ENCODE measurements around the gene ELFN1.

ELFN1 gene

DNA sequence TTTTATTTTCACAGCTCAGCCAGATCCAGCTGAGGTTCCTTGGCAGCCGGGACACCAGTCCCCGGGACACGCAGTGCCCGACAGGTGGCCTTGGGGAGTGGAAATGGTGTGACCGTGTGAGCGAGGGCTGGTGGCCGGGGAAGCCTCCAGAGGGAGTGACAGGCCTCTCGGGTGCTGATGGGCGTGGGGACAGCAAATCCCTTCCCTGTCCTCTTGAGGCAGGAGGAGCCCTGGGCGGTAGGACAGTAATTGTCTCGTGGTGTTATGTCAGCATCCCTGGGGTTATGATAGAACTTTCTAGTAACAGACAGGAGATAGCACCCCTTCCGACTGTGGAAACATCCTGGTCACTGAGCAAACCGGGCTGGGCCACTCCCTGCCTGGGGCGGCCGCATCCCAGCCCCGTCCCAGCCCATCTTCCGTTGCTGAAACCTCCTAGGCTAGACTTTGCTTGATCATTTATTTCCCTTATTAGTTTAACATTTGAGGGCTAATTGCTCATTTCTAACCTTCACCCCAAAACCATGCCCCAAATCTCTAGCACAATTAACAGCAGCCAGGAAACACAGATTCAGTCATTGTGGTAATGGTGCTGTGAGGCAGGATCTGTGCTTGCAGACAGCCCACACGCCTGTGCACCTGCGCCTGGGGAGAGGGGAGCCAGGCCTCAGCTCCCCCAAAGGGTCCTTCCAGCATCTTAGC, 63.3 kb downstream of the ELFN1 start:
- no peaks in the 10 kb centered on the region for H3K27me3 ChIP-seq (ENCODE audit: insufficient read depth, low read length, poor library complexity)

DNA sequence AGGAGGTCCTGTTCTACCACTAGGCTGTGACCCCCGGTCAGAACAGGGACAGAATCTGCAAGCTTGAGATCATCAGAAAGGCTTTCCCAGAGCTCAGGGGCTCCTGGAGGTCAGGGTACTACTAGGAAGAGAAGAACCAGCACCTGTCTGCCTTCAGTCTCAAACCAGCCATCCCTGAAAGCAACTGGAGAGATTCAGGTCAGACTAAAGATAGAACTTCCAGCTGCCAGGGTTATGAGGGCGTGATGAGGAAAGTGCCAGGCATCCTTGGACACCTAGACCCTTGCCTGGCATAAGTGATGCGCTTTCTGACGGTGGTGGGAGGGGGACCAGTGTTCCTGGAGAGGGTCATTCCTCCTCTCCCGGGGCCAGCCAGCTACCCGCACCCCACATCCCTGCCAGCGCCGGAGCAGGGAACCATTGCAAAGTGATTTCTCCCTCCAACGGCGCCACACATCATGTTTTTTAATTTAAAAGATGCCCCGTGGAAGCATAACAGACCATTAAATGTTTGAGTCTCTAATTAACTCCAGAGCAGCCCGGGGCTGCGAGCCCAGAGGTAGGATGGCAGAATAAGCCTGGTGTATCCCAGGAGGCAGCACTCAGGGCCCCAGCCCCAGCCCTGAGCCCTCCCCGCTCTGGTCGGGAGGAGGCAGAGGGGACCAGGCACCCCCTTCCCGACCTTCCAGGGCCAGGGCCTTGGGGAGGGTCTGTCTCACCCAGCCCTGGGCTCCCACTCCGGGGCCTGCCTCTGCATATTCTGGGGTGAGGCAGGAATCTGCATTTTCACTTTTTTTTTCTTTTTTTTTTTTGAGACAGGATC, 64.0 kb downstream of the ELFN1 start:
- Histone ChIP-seq H3K27ac (ENCODE audit: low read length) (no peak overlapping the region), H3K9ac (ENCODE audit: low read depth, low read length) (no peak overlapping the region), H3K27me3 (ENCODE audit: insufficient read depth, low read length, poor library complexity) (no peaks in the 10 kb centered on the region), H3K4me1 (ENCODE audit: insufficient read depth, low read length) (no peaks in the 10 kb centered on the region), H3K4me2 (ENCODE audit: insufficient read depth, low read length) (no peak overlapping the region), H3K9me3 (ENCODE audit: insufficient read depth, low read length, severe bottlenecking) (no peaks in the 10 kb centered on the region), H2AFZ (ENCODE audit: low read depth, low read length) (no peak overlapping the region), H3K79me2 (ENCODE audit: insufficient read depth, low read length) (no peaks in the 10 kb centered on the region), H3K36me3 (ENCODE audit: insufficient read depth, low read length) (no peaks in the 10 kb centered on the region), H4K20me1 (ENCODE audit: insufficient read depth, low read length) (peaks cover 22% of the 10 kb centered on the region), H3K4me3 (ENCODE audit: low read depth in 1 of 2, low read length in 2 of 2) (no peak overlapping the region)
- no peak for ATAC-seq (ENCODE audit: insufficient read depth, low read depth)
- DNase-seq, result no peak
- TF ChIP-seq, protein P1, sequence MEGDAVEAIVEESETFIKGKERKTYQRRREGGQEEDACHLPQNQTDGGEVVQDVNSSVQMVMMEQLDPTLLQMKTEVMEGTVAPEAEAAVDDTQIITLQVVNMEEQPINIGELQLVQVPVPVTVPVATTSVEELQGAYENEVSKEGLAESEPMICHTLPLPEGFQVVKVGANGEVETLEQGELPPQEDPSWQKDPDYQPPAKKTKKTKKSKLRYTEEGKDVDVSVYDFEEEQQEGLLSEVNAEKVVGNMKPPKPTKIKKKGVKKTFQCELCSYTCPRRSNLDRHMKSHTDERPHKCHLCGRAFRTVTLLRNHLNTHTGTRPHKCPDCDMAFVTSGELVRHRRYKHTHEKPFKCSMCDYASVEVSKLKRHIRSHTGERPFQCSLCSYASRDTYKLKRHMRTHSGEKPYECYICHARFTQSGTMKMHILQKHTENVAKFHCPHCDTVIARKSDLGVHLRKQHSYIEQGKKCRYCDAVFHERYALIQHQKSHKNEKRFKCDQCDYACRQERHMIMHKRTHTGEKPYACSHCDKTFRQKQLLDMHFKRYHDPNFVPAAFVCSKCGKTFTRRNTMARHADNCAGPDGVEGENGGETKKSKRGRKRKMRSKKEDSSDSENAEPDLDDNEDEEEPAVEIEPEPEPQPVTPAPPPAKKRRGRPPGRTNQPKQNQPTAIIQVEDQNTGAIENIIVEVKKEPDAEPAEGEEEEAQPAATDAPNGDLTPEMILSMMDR (IDR thresholded peaks at IDR 0.05; ENCODE audit: borderline replicate concordance, extremely low read depth, low read length, poor library complexity, severe bottlenecking), result no peak
- no peak for TF ChIP-seq EZH2 (IDR thresholded peaks at IDR 0.05; ENCODE audit: borderline replicate concordance, low read depth, low read length, severe bottlenecking)

More for the DNA sequence above, 63.3 kb downstream of the ELFN1 start:
- Histone ChIP-seq H3K27ac (ENCODE audit: low read length) (no peak overlapping the region), H3K79me2 (ENCODE audit: insufficient read depth, low read length) (no peaks in the 10 kb centered on the region), H3K36me3 (ENCODE audit: insufficient read depth, low read length) (peaks cover 4% of the 10 kb centered on the region; the same call in 1 of the 2 replicates), H3K4me2 (ENCODE audit: insufficient read depth, low read length) (no peak overlapping the region), H3K9ac (ENCODE audit: low read depth, low read length) (no peak overlapping the region), H4K20me1 (ENCODE audit: insufficient read depth, low read length) (peaks cover 19% of the 10 kb centered on the region), H2AFZ (ENCODE audit: low read depth, low read length) (no peak overlapping the region), H3K4me3 (ENCODE audit: low read depth in 1 of 2, low read length in 2 of 2) (no peak overlapping the region), H3K9me3 (ENCODE audit: insufficient read depth, low read length, severe bottlenecking) (no peaks in the 10 kb centered on the region), H3K4me1 (ENCODE audit: insufficient read depth, low read length) (no peaks in the 10 kb centered on the region)
- DNase-seq (no peak), ATAC-seq (ENCODE audit: insufficient read depth, low read depth) (no peak)
- TF ChIP-seq, protein P1 (IDR thresholded peaks at IDR 0.05; ENCODE audit: borderline replicate concordance, extremely low read depth, low read length, poor library complexity, severe bottlenecking), result no peak
- no peak for TF ChIP-seq EZH2 (IDR thresholded peaks at IDR 0.05; ENCODE audit: borderline replicate concordance, low read depth, low read length, severe bottlenecking)

DNA sequence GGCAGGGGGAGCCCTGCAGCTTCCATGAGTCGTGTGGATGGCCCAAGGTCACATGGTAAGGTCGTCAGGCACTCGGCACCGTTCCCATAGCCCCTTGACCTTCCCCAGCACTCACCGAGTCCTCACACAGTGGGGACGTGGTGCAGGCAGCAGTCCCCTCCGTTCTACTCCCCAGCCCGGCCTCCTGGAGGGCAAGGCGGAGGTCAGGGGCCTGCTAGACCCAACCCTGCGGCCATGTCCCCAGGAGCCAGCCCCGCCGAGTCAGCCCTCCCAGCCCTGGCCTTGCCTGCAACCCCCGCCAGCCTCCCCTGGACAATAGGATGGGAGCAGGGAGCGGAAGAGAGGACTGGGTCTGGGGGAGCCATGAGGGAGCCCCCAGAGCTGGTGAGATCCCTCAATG, 65.2 kb downstream of the ELFN1 start:
- Histone ChIP-seq H3K27ac (ENCODE audit: low read length) (no peak overlapping the region), H3K9me3 (ENCODE audit: insufficient read depth, low read length, severe bottlenecking) (no peaks in the 10 kb centered on the region), H3K79me2 (ENCODE audit: insufficient read depth, low read length) (no peaks in the 10 kb centered on the region), H3K9ac (ENCODE audit: low read depth, low read length) (no peak overlapping the region), H4K20me1 (ENCODE audit: insufficient read depth, low read length) (peaks cover 23% of the 10 kb centered on the region), H3K36me3 (ENCODE audit: insufficient read depth, low read length) (no peaks in the 10 kb centered on the region), H3K4me2 (ENCODE audit: insufficient read depth, low read length) (no peak overlapping the region), H3K4me1 (ENCODE audit: insufficient read depth, low read length) (no peaks in the 10 kb centered on the region), H3K27me3 (ENCODE audit: insufficient read depth, low read length, poor library complexity) (no peaks in the 10 kb centered on the region), H2AFZ (ENCODE audit: low read depth, low read length) (no peak overlapping the region), H3K4me3 (ENCODE audit: low read depth in 1 of 2, low read length in 2 of 2) (no peak overlapping the region)
- DNase-seq, result no peak
- no peak for ATAC-seq (ENCODE audit: insufficient read depth, low read depth)
- TF ChIP-seq, protein P1 (IDR thresholded peaks at IDR 0.05; ENCODE audit: borderline replicate concordance, extremely low read depth, low read length, poor library complexity, severe bottlenecking), result no peak
- TF ChIP-seq EZH2 (IDR thresholded peaks at IDR 0.05; ENCODE audit: borderline replicate concordance, low read depth, low read length, severe bottlenecking), result no peak

Measured in DND-41 (cell line).